AG09319 (cell line): ENCODE measurements around the gene NCOA1.
"Not testable (repeated sequence)": the region's sequence is repeated elsewhere in the genome, so short reads cannot be mapped to it uniquely, and the experiment has no call there.

ENCODE experiments used
- DNase-seq: peaks from one replicate; pipeline ENCODE4 v3.0.0-alpha.2; 2010; ENCODE audit warnings: low read depth; ENCODE audit errors: extremely low read depth
- CTCF ChIP-seq: IDR thresholded peaks from 2 replicates; pipeline ENCODE4 v1.5.1; 2011; ENCODE audit warnings: low read depth, mild to moderate bottlenecking, inconsistent platforms, low read length, moderate library complexity

Gene NCOA1

GRCh38 chr2:24541621-24542020, 50.6 kb downstream of the NCOA1 start:
- no peak for TF ChIP-seq CTCF
- no peak for DNase-seq

GRCh38 chr2:24542269-24542872, 51.3 kb downstream of the NCOA1 start:
- no peak for DNase-seq
- TF ChIP-seq CTCF = no peak

- DNase-seq = no peak
- no peak; the same call in 1 of the 2 replicates for TF ChIP-seq CTCF
Observed at GRCh38 chr2:24543252-24543651, 52.2 kb downstream of the NCOA1 start.

GRCh38 chr2:24544456-24545115, 53.5 kb downstream of the NCOA1 start:
- no peak for TF ChIP-seq CTCF
- no peak for DNase-seq

- TF ChIP-seq CTCF = no peak
Observed at GRCh38 chr2:24546669-24547068, 55.6 kb downstream of the NCOA1 start.

GRCh38 chr2:24548058-24548457, 57.0 kb downstream of the NCOA1 start:
- no peak for TF ChIP-seq CTCF
- no peak for DNase-seq

More at GRCh38 chr2:24546669-24547068, 55.6 kb downstream of the NCOA1 start:
- DNase-seq = no peak

GRCh38 chr2:24550301-24550700, 59.2 kb downstream of the NCOA1 start:
- DNase-seq = not testable (repeated sequence)

GRCh38 chr2:24551016-24551415, 60.0 kb downstream of the NCOA1 start:
- TF ChIP-seq CTCF = no peak
- DNase-seq = no peak
